Measurements from ENCODE around the gene RDH13. TPM values are rescaled to one million over a fixed set of nuclear protein-coding genes. Genes with fewer than 3 reads are reported as not detected.
"Not testable (repeated sequence)": the region's sequence is repeated elsewhere in the genome, so short reads cannot be mapped to it uniquely, and the experiment has no call there.

Gene RDH13
- total RNA-seq, 1 donor from 2014 or later: 12.0 TPM

- no peak overlapping the region for H3K4me3 Mint-ChIP-seq (ENCODE audit: low read depth)
- no peak overlapping the region for H3K27ac Mint-ChIP-seq
- peaks cover 2% of the 10 kb centered on the region for H3K36me3 Mint-ChIP-seq (ENCODE audit: insufficient read depth)
- no peak for TF ChIP-seq CTCF (IDR thresholded peaks at IDR 0.05; ENCODE audit: unreplicated experiment)
- DNase-seq (ENCODE audit: low spot score, unreplicated experiment): no peak
- H3K9me3 Mint-ChIP-seq (ENCODE audit: low read depth): peaks cover 3% of the 10 kb centered on the region
- H3K4me1 Mint-ChIP-seq (ENCODE audit: low read depth): no peaks in the 10 kb centered on the region
- H3K27me3 Mint-ChIP-seq: no peaks in the 10 kb centered on the region
Measured at GRCh38 chr19:55027472-55028337, 35.2 kb downstream of the RDH13 start.

GRCh38 chr19:55027140-55027471, 35.8 kb downstream of the RDH13 start:
- H3K27me3 Mint-ChIP-seq; H3K4me1 Mint-ChIP-seq (ENCODE audit: low read depth); H3K36me3 Mint-ChIP-seq (ENCODE audit: insufficient read depth); H3K9me3 Mint-ChIP-seq (ENCODE audit: low read depth); H3K27ac Mint-ChIP-seq; H3K4me3 Mint-ChIP-seq (ENCODE audit: low read depth); DNase-seq (ENCODE audit: low spot score, unreplicated experiment): not testable (repeated sequence)

GRCh38 chr19:55024111-55024510, 38.8 kb downstream of the RDH13 start:
- no peaks in the 10 kb centered on the region for H3K4me1 Mint-ChIP-seq (ENCODE audit: low read depth)
- no peak overlapping the region for H3K4me3 Mint-ChIP-seq (ENCODE audit: low read depth)
- H3K27me3 Mint-ChIP-seq: no peaks in the 10 kb centered on the region
- TF ChIP-seq CTCF (IDR thresholded peaks at IDR 0.05; ENCODE audit: unreplicated experiment): no peak
- no peak for DNase-seq (ENCODE audit: low spot score, unreplicated experiment)
- peaks cover 3% of the 10 kb centered on the region for H3K9me3 Mint-ChIP-seq (ENCODE audit: low read depth)
- H3K27ac Mint-ChIP-seq: no peak overlapping the region
- H3K36me3 Mint-ChIP-seq (ENCODE audit: insufficient read depth): no peaks in the 10 kb centered on the region

- H3K4me1 Mint-ChIP-seq (ENCODE audit: low read depth); H3K4me3 Mint-ChIP-seq (ENCODE audit: low read depth); H3K9me3 Mint-ChIP-seq (ENCODE audit: low read depth); DNase-seq (ENCODE audit: low spot score, unreplicated experiment); H3K27me3 Mint-ChIP-seq; H3K36me3 Mint-ChIP-seq (ENCODE audit: insufficient read depth); H3K27ac Mint-ChIP-seq: not testable (repeated sequence)
Measured at GRCh38 chr19:55020351-55020750, 42.6 kb downstream of the RDH13 start.

- DNase-seq (ENCODE audit: low spot score, unreplicated experiment): no peak
- no peak for TF ChIP-seq CTCF (IDR thresholded peaks at IDR 0.05; ENCODE audit: unreplicated experiment)
- Mint-ChIP-seq H3K27me3 (peaks cover 4% of the 10 kb centered on the region), H3K4me1 (ENCODE audit: low read depth) (no peaks in the 10 kb centered on the region), H3K36me3 (ENCODE audit: insufficient read depth) (no peaks in the 10 kb centered on the region), H3K4me3 (ENCODE audit: low read depth) (no peak overlapping the region), H3K9me3 (ENCODE audit: low read depth) (peaks cover 3% of the 10 kb centered on the region), H3K27ac (no peak overlapping the region)
Measured at GRCh38 chr19:55018633-55019032, 44.3 kb downstream of the RDH13 start.

- Mint-ChIP-seq H3K4me1 (ENCODE audit: low read depth) (no peaks in the 10 kb centered on the region), H3K36me3 (ENCODE audit: insufficient read depth) (no peaks in the 10 kb centered on the region), H3K9me3 (ENCODE audit: low read depth) (no peaks in the 10 kb centered on the region), H3K27ac (no peak overlapping the region), H3K27me3 (peaks cover 7% of the 10 kb centered on the region), H3K4me3 (ENCODE audit: low read depth) (no peak overlapping the region)
- TF ChIP-seq CTCF (IDR thresholded peaks at IDR 0.05; ENCODE audit: unreplicated experiment): no peak
- DNase-seq (ENCODE audit: low spot score, unreplicated experiment): no peak
Measured at GRCh38 chr19:55018216-55018615, 44.7 kb downstream of the RDH13 start.
